Effector CD8-positive, alpha-beta T cell (primary cell): ENCODE data around the gene SDR42E1.

ENCODE experiments used
- DNase-seq: peaks from one replicate; lab custom pipeline; 2025; lab: John Stamatoyannopoulos, UW
- total RNA-seq, 4 experiments: gene quantifications; one replicate each; lab custom pipeline; 2026; lab: John Stamatoyannopoulos, UW

Gene SDR42E1
- 8.2 to 10.8 (median 8.8) reads per million in 4 experiments for total RNA-seq

- DNase-seq: peak; percentile 39
These were observed at the start of gene SDR42E1 for GRCh38 chr16:82011199-82011641. SDR42E1 (minus strand) TSS chr16:82011470; CDS start chr16:82000858, 10,612 bp downstream.

- DNase-seq: no peak
These were observed 48.7 kb upstream of the SDR42E1 start for GRCh38 chr16:82059983-82060421.

GRCh38 chr16:82059161-82059982, 48.1 kb upstream of the SDR42E1 start:
- no peak for DNase-seq

GRCh38 chr16:82056550-82056896, 45.3 kb upstream of the SDR42E1 start:
- DNase-seq: no peak

GRCh38 chr16:82055728-82056549, 44.7 kb upstream of the SDR42E1 start:
- DNase-seq: no peak

GRCh38 chr16:82055117-82055516, 43.8 kb upstream of the SDR42E1 start:
- no peak for DNase-seq

GRCh38 chr16:82051656-82052055, 40.4 kb upstream of the SDR42E1 start:
- DNase-seq: no peak

GRCh38 chr16:82050909-82051357, 39.7 kb upstream of the SDR42E1 start:
- no peak for DNase-seq

DNA sequence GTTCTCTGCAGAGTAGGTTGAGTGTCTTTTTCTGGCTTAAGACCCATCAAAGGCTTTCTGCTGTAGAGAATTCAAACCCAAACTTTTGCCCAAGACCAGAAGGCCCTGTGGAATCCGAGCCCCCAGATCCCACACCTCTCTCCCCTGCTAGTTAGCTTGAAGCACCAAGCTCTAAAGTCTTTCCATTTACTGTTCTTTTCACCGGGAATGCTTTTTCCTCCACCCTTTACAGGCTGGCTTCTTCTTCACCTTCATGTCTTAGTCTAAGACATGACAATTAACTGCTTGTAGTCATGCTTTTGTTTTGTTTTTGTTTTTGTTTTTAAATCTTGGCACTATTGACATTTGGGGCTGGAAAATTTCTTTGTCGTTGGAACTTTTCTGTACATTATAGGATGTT, 39.2 kb upstream of the SDR42E1 start:
- DNase-seq: no peak

DNA sequence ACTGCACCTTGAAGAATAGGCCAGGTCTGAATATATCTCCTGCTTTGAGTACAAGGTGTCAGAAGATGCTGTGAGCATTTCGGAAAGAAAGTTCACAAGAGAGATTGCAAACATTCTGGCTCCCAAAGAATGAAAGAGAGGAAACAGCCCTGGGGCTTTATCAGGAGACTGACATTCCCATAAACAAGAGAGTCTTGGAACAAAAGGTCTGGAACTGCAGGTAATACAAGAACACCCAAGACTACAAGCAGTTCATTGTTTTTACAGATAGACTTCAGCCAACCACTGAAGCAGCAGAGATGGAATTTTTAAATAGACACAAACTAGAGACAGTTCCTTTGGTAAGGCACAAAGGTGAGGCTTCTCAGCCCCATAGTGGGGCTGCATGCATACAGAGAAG, 38.2 kb upstream of the SDR42E1 start:
- no peak for DNase-seq

- DNase-seq: no peak
These were observed 36.5 kb upstream of the SDR42E1 start for GRCh38 chr16:82047787-82048186.

DNA sequence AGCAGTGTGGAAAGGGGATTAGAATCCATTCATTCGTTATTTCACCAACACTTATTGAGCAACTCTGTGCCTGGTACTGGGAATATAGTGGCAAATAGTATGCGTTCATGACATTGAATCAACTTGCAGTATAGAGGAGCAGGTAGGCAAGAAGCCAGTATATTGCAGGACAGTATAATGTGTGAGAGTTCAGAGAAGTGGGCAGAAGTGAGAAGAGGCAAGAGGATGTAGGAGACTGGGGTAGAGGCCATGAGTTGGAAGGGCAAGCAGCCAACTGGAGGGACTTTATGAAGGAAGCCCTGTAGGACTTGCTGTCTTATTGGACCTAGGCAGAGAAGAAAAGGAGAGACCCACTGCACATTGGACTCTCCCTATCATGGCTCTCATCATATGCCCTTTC, 36.1 kb upstream of the SDR42E1 start:
- DNase-seq: no peak

- no peak for DNase-seq
These were observed 35.7 kb upstream of the SDR42E1 start for GRCh38 chr16:82046941-82047340.

DNA sequence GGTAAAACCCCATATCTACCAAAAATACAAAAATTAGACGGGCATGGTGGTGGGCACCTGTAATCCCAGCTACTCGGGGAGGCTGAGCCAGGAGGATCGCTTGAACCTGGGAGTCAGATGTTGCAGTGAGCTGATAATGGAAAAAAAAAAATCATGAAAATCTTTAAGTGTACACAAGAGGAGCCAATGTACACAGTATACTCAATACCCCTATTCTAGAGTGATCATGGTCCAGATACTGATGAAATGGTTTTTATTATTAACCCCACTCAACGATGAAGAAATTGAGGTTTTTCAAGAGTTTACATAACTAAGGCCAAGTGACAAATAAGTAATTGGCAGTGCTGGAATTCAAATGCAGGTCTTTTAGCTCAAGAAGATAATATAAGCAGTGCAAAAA, 35.3 kb upstream of the SDR42E1 start:
- DNase-seq: no peak

GRCh38 chr16:82045465-82045864, 34.2 kb upstream of the SDR42E1 start:
- no peak for DNase-seq

GRCh38 chr16:82044585-82044911, 33.3 kb upstream of the SDR42E1 start:
- no peak for DNase-seq

DNA sequence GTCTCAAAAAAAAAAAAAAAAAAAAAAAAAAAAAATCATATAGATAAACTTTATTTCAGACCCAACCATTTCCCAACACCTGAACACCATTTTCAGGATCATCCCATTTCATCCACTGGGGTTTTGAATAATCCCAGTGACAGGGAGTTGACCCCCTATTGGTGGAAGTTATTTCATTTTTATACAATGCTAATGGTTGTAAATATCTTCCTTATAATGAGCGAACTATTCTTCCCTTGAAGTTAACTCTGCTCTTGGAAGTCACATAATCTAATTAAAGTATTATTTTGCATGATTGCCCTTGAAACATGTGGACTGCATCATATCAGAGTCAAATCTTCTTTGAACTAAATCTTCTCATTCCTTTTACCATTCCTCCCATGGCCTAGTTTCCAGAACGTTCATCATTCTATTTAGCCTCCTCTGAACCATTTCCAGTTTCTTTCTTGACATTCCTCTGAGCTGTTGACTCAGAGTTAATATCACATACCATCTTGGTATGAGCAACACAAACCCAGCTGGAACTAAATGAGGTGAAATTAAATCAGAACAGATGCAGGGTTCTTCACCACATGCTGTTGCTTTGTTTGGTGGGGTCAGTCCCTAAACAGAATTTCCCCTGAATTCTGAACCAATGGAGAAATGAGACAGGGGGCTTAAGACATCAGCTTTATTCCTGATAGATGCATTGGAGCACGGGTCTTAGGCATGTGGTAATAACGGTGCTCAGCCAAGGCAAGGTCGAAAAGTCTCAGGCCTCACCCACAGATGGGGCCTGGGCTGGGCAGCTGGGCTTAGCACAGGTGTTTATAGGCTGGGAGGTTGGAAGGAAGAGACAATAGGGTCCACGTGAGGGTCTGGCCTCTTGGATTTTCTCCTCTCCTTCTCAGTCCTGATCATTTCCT, 32.7 kb upstream of the SDR42E1 start:
- no peak for DNase-seq

DNA sequence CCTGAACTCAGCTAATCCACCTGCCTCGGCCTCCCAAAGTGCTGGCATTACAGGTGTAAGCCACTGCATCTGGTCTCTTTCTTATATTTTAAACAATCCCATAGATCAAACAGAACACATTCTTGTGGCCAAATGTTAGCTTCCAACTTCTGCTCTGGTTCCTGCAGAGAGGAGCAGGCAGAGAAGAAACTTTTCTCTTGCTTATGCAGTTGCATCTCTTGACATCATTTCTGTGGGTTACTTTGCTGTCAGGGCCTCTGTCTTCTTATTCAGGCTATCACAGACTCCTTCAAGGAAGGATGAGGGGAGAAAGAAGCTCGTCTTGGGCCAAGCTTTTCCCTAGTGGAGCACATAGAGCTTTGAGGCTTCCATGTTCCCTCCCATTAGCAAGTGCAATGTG, 31.6 kb upstream of the SDR42E1 start:
- DNase-seq: no peak

DNA sequence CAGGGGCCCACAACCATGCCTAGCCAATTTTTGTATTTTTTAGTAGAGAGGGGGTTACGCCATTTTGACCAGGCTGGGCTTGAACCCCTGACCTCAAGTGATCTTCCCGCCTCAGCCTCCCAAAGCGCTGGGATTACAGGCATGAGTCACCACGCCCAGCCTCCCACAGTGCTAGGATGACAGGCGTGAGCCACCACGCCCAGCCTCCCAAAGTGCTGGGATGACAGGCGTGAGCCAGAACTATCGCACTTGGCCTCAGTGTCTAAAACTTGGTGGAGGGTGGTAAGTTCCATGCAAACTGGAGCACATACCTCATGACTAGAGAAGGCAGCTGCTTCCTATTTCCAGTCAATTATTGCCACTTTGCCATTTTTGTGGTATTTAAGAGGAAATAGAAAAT, 30.9 kb upstream of the SDR42E1 start:
- no peak for DNase-seq

DNA sequence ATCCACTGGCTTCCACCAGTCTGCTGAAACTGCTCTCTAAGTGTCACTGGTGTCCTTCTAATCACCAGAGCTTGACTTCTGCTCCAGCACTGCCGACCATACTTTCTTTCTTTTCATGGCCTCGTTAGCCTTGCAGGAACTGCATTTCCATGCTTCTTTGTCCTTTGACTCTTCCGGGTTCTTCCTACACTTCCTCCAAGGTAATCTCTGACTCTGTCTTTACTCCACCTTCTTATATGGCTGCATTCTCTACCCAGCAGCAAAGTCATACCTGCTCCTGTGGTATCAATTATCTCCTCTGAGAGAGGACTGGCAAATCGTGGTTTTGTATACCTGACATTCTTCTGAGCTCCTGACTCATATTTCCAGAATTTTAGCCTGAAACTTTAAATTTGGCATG, 30.3 kb upstream of the SDR42E1 start:
- DNase-seq: no peak

GRCh38 chr16:82040296-82040695, 29.0 kb upstream of the SDR42E1 start:
- DNase-seq: no peak

DNA sequence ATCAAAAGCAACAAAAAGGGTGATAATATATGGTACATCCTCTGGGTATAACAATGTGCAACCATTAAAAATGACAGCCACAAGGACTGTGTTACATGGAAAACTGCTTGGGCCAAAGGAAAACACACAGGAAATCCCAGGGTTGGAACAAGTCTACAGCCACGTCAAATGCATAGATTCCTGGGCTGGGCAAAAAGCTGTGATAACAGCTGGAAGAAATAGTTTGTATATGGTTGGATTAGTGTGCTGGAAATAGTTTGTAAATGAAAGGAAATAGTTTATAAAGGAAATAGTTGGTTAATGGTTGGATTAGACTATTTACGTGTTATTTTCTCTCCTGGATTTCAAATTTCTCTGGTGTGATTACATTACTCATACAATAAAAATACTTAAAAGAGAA, 26.4 kb upstream of the SDR42E1 start:
- DNase-seq: no peak
